K562 (cell line): ENCODE results near the gene INCENP. TPM values are rescaled to one million over a fixed set of nuclear protein-coding genes. Genes with fewer than 3 reads are reported as not detected.

Experiments
- ARNT ChIP-seq, 2 experiments: fragments of 450-650 bp; IDR thresholded peaks; 2 replicates each; pipeline ENCODE4 v1.6.1; 2016; ENCODE audit warnings: mild to moderate bottlenecking in 1 of 2
- C11orf30 ChIP-seq: fragments of 450-650 bp; IDR thresholded peaks from 2 replicates; pipeline ENCODE4 v1.6.1; 2016; ENCODE audit warnings: low read depth, mild to moderate bottlenecking
- E2F8 ChIP-seq: fragments of 450-650 bp; IDR thresholded peaks from 2 replicates; pipeline ENCODE4 v1.7.1; 2018; ENCODE audit warnings: mild to moderate bottlenecking, low read depth; ENCODE audit not compliant: partially characterized antibody
- FOS ChIP-seq: IDR thresholded peaks from 3 replicates; pipeline ENCODE4 v1.6.1; 2011; ENCODE audit not compliant: insufficient read length; ENCODE audit errors: extremely low read depth
- GATAD2A ChIP-seq: fragments of 450-650 bp; IDR thresholded peaks from 2 replicates; pipeline ENCODE4 v1.6.1; 2017
- HDAC2 ChIP-seq: fragments of 450-650 bp; IDR thresholded peaks from 2 replicates; pipeline ENCODE4 v1.6.1; 2016; ENCODE audit warnings: mild to moderate bottlenecking
- MCM5 ChIP-seq: fragments of 450-650 bp; IDR thresholded peaks from 2 replicates; pipeline ENCODE4 v1.6.1; 2016; ENCODE audit warnings: low read depth
- PBX2 ChIP-seq, 2 experiments: IDR thresholded peaks in 1 of 2; conservative IDR thresholded peaks in 1 of 2; 2 replicates each; pipeline ENCODE4 v1.6.1; 2016; ENCODE audit warnings: low read depth in 2 of 2, mild to moderate bottlenecking in 1 of 2, missing compliant biosample characterization in 1 of 2, missing genetic modification characterization in 1 of 2, moderate library complexity in 1 of 2
- RBFOX2 ChIP-seq: fragments of 200-400 bp; formaldehyde crosslinking; IDR thresholded peaks from 2 replicates; pipeline ENCODE4 v1.6.1; 2017; ENCODE audit warnings: low read depth, mild to moderate bottlenecking, low read length, moderate library complexity
- TEAD4 ChIP-seq, 2 experiments: sonication (generic) in 1 of 2; formaldehyde crosslinking in 1 of 2; IDR thresholded peaks; 2 replicates each; pipeline versions ENCODE4 v1.6.1 to v1.8.0; 2012 to 2022; ENCODE audit warnings: borderline replicate concordance in 1 of 2, inconsistent platforms in 1 of 2, low read length in 1 of 2, mild to moderate bottlenecking in 1 of 2, missing genetic modification reagents in 1 of 2
- U2AF1 ChIP-seq: fragments of 200-400 bp; formaldehyde crosslinking; optimal IDR thresholded peaks from 2 replicates; pipeline ENCODE3; 2017; ENCODE audit warnings: mild to moderate bottlenecking, low read depth, low read length, moderate library complexity
- YY1 ChIP-seq, 3 experiments: IDR thresholded peaks; 2 replicates each; pipeline ENCODE4 v1.6.1; 2011; ENCODE audit warnings: low read length in 2 of 3, mild to moderate bottlenecking in 2 of 3, moderate library complexity in 2 of 3, borderline replicate concordance in 1 of 3, control low read depth in 1 of 3, low read depth in 1 of 3; ENCODE audit not compliant: insufficient read depth in 3 of 3, insufficient replicate concordance in 2 of 3, control insufficient read depth in 1 of 3, insufficient read length in 1 of 3; ENCODE audit errors: extremely low read depth in 1 of 3
- ZBTB9 ChIP-seq: fragments of 450-650 bp; formaldehyde crosslinking; IDR thresholded peaks from 2 replicates; pipeline ENCODE4 v1.4.0; 2020; ENCODE audit warnings: mild to moderate bottlenecking, moderate library complexity
- ZC3H4 ChIP-seq: sonication (generic); formaldehyde crosslinking; IDR thresholded peaks from 2 replicates; pipeline ENCODE4 v1.9.0; 2021; ENCODE audit warnings: missing genetic modification reagents, borderline replicate concordance
- ZNF12 ChIP-seq: sonication (generic); formaldehyde crosslinking; IDR thresholded peaks from 2 replicates; pipeline ENCODE4 v1.4.0; 2020; ENCODE audit warnings: mild to moderate bottlenecking, missing genetic modification reagents
- ZNF280B ChIP-seq: fragments of 250-450 bp; sonication (Bioruptor Pico); IDR thresholded peaks from 2 replicates; pipeline ENCODE4 v1.5.1; 2021; ENCODE audit warnings: mild to moderate bottlenecking
- ZNF512 ChIP-seq: IDR thresholded peaks from 2 replicates; pipeline ENCODE4 v1.6.1; 2016; ENCODE audit warnings: missing genetic modification characterization, missing compliant biosample characterization
- polyA plus RNA-seq, 8 experiments: library from polyadenylated mRNA; depleted of rRNA in 4 of 8; stranded (reverse) in 5 of 8; unstranded in 3 of 8; fragments of >200 nt; fragmentation: Nextera tagmentation in 2 of 8; fragmentation: Illumina TruSeq in 1 of 8; extraction: Ambion mirVana in 2 of 8; extraction: Trizol in 1 of 8; gene quantifications; 2 replicates each; pipeline versions ENCODE4 v1.2.1 to v1.2.3, GENCODE V29; 2011 to 2014; ENCODE audit warnings: inconsistent platforms in 1 of 8, missing spikeins in 1 of 8
- total RNA-seq, 7 experiments: library from RNA; depleted of rRNA in 6 of 7; stranded (reverse); fragments of >200 nt in 6 of 7; fragmentation: Illumina TruSeq in 2 of 7; extraction: Trizol in 2 of 7; gene quantifications; 2 replicates each; pipeline versions ENCODE4 v1.2.1 to v1.2.3, GENCODE V29; 2011 to 2021; ENCODE audit warnings: low replicate concordance in 1 of 7

Gene INCENP
- total and polyA plus RNA-seq, 9 of the 15 experiments (the other 6 are each of a cell fraction or from before 2014, with no cell fraction given): 1.1 to 97.9 (median 28.2) TPM

GRCh38 chr11:62123669-62124185 is at the start of gene INCENP (continued):
- TF ChIP-seq ZBTB9 (no peak), MCM5 (no peak), GATAD2A (no peak), U2AF1 (no peak), ZC3H4 (no peak), C11orf30 (peak; percentile 67), E2F8 (peak; percentile 91), PBX2 (CRISPR knock-in tag; IDR thresholded peaks at IDR 0.05; ENCODE audit: low read depth) (peak; percentile 52; the same call in 1 of the 2 replicates), PBX2 (tag; conservative IDR thresholded peaks at IDR 0.05; ENCODE audit: low read depth) (peak; percentile 97), FOS (peak; percentile 98), TEAD4 (IDR thresholded peaks at IDR 0.05; ENCODE audit: low read length) (no peak), TEAD4 (CRISPR knock-in tag; IDR thresholded peaks at IDR 0.05; ENCODE audit: borderline replicate concordance) (no peak), ZNF512 (tag) (no peak), HDAC2 (no peak), ZNF12 (CRISPR knock-in tag) (no peak), ZNF280B (no peak), RBFOX2 (peak; percentile 94), ARNT (IDR thresholded peaks at IDR 0.05) (no peak), YY1 (IDR thresholded peaks at IDR 0.05; ENCODE audit: borderline replicate concordance in 1 of 3, control insufficient read depth in 1 of 3, extremely low read depth in 1 of 3, insufficient read depth in 3 of 3, insufficient read length in 1 of 3, insufficient replicate concordance in 2 of 3, low read depth in 1 of 3, low read length in 2 of 3) (peak in 1 of 3 experiments; percentile 3)
